Central memory CD8-positive, alpha-beta T cell (primary cell): Measurements from ENCODE around the gene ME3.

Experiments
- ATAC-seq: fragments of 150-1000 bp; cut with Tn5 transposase; replicated peaks from 2 replicates; pipeline ENCODE4 v1.10.0; 2022; ENCODE audit warnings: mild to moderate bottlenecking, moderate FRiP score, moderate number of reproducible peaks; ENCODE audit not compliant: poor library complexity, severe bottlenecking; ENCODE audit errors: extremely low read depth
- DNase-seq, 2 donors: peaks; one replicate each; pipeline ENCODE4 v3.0.0; 2021; ENCODE audit warnings: low spot score in 2 of 2
- H3K27ac Mint-ChIP-seq: one replicate; pipeline ENCODE4 v1.8.0; 2022; ENCODE audit warnings: low read depth, mild to moderate bottlenecking, moderate library complexity, mixed read lengths
- H3K27me3 Mint-ChIP-seq: one replicate; pipeline ENCODE4 v1.8.0; 2022; ENCODE audit warnings: mixed read lengths
- H3K36me3 Mint-ChIP-seq: one replicate; pipeline ENCODE4 v1.8.0; 2022; ENCODE audit warnings: mild to moderate bottlenecking, moderate library complexity, mixed read lengths; ENCODE audit not compliant: insufficient read depth
- H3K4me1 Mint-ChIP-seq: one replicate; pipeline ENCODE4 v1.8.0; 2022; ENCODE audit warnings: mixed read lengths
- H3K4me3 Mint-ChIP-seq: one replicate; pipeline ENCODE4 v1.8.0; 2022; ENCODE audit warnings: mild to moderate bottlenecking, moderate library complexity, mixed read lengths
- H3K9me3 Mint-ChIP-seq: one replicate; pipeline ENCODE4 v1.8.0; 2022; ENCODE audit warnings: mixed read lengths

The ME3 gene

DNA sequence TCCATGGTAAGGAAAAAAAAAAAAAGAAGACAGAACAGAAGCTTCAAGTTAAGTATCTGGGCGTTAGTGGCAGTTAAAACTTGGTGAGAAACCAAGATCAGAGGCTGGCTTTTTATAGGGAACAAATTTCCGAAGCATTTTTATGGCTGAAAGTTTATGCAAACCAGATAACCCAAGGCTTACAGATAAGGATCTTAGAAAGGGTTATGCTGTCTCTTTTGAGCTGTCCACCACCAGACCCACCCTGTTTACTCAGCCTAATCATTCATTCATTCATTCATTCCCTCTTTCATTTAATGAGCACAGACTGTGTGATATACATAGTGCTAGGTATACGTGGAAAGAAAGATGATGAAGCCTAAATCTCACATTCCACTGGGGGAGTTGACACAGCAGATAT lies 89.5 kb downstream of the ME3 start:
- H3K27ac Mint-ChIP-seq: no peak overlapping the region
- H3K4me1 Mint-ChIP-seq: no peaks in the 10 kb centered on the region
- no peaks in the 10 kb centered on the region for H3K27me3 Mint-ChIP-seq
- H3K9me3 Mint-ChIP-seq: no peaks in the 10 kb centered on the region
- ATAC-seq: no peak
- no peaks in the 10 kb centered on the region for H3K36me3 Mint-ChIP-seq
- no peak for DNase-seq
- no peak overlapping the region for H3K4me3 Mint-ChIP-seq

DNA sequence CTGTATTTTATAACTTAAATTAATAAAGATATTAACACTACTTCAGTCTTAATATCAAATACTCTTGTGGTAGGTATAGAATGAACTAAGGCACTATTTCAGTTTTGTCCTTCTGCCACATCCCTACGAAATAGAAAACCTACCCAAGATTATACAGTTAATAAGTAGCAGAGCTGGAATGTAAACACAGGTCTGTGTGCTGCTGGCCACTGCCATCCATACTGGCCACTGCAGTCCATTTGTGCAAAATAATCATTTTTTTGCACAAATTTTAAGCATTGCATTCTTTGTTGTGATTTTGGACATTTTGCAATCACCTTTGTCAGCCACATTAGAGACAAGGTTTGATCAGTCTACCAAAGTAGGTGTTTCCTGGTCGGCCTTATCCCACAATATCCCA lies 91.9 kb downstream of the ME3 start:
- no peak overlapping the region for H3K27ac Mint-ChIP-seq
- DNase-seq (no peak), ATAC-seq (no peak)
- H3K27me3 Mint-ChIP-seq: no peaks in the 10 kb centered on the region
- H3K4me3 Mint-ChIP-seq: no peak overlapping the region
- no peaks in the 10 kb centered on the region for H3K36me3 Mint-ChIP-seq
- H3K9me3 Mint-ChIP-seq: no peaks in the 10 kb centered on the region
- no peaks in the 10 kb centered on the region for H3K4me1 Mint-ChIP-seq

DNA sequence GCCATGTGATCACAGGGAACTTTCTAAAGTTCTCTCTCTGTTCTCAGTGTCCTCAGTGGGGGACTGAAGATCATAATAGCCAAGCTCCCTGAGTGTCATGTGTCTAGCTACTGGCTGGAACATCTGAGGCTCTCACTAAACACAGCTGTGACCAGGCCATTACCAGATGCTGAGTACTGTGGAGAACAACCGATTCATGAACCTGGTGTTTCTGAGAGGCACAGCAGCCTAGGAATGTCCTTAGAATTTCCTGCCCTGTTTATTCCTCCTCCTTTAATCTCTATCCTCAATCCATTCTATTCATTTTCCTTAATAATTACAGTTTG lies 93.0 kb downstream of the ME3 start:
- Mint-ChIP-seq H3K27ac (no peak overlapping the region), H3K9me3 (no peaks in the 10 kb centered on the region), H3K4me3 (no peak overlapping the region), H3K4me1 (no peaks in the 10 kb centered on the region), H3K27me3 (no peaks in the 10 kb centered on the region), H3K36me3 (no peaks in the 10 kb centered on the region)
- ATAC-seq: no peak
- DNase-seq: no peak

DNA sequence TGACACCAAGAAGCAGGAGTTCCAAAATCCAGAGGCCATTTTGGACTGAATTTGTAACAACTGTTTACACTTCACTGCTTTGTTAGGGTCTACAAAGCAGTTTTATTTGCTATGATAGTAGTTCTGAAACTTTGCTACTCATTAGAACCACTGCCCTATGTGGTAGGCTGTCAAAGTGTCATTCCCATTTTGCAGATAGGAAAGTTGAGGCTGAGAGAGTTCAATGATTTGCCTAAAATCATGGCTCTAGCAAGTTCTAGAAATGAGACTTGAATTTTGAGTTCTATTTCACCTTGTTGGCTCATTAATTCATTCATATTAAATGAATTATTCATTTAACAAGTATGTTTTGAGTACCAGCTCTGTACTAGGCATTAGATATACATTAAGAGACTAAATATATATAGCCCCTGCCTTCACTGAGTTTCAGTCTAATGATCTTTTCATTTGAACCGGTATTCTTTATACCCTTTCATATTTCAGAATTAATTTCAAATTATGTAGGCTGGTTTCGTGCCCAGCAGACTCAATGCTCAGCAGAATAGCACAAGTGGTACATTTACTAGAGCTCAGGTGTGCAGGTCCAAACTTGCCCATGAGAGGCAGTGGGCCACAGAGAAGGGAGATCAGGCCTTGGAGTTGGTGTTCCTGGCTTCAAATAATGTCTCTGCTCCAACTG lies 93.5 kb downstream of the ME3 start:
- H3K9me3 Mint-ChIP-seq: no peaks in the 10 kb centered on the region
- H3K27me3 Mint-ChIP-seq: no peaks in the 10 kb centered on the region
- H3K4me3 Mint-ChIP-seq: no peak overlapping the region
- ATAC-seq (no peak), DNase-seq (no peak)
- H3K27ac Mint-ChIP-seq: no peak overlapping the region
- no peaks in the 10 kb centered on the region for H3K4me1 Mint-ChIP-seq
- no peaks in the 10 kb centered on the region for H3K36me3 Mint-ChIP-seq

DNA sequence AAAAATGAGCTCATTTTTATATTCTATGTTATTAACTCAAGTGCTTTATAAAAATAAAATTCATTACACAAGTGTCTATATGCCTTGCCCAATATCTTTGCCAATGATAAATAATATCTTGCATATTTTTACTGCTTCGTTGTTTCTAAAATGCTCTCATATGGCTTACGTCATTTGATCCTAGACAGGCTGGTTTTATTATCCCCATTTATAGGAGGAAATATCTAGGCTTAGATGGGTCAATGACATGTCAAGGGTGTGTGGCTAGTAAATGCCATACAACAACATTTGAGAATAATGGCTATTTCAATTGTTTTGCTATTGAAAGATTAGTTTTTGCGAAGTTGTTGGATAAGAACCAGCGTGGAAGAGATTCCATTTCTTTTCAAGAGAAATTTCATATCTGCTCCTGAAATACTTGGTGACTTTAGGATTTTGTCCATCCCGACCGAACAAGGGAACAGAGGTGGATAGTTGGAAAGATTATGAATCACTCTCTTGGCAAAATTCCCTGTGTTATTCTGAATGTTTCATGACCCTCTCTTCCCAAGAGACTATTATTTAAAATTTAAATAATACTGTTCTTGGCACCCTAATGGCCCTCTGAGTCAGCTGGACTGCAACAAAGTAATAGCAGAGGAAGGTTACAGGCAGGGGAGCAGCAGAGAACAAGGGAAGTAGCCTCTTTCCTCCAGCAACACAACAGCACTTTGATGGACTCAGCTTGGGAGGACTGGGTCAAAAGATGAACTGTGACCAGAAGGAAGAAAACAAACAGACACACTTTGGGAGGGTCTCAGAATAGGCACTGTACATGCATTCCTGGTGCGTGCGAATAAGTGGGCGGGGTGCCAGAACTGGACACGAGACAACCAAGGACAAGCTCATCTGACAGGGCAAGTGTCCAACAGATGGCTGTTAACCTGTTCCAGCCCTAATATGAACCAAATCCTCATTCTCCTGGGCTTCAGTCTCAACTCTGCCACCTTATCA lies 94.5 kb downstream of the ME3 start:
- H3K4me3 Mint-ChIP-seq: no peak overlapping the region
- H3K27me3 Mint-ChIP-seq: no peaks in the 10 kb centered on the region
- no peaks in the 10 kb centered on the region for H3K4me1 Mint-ChIP-seq
- H3K36me3 Mint-ChIP-seq: no peaks in the 10 kb centered on the region
- ATAC-seq (no peak), DNase-seq (no peak)
- no peaks in the 10 kb centered on the region for H3K9me3 Mint-ChIP-seq
- H3K27ac Mint-ChIP-seq: no peak overlapping the region

DNA sequence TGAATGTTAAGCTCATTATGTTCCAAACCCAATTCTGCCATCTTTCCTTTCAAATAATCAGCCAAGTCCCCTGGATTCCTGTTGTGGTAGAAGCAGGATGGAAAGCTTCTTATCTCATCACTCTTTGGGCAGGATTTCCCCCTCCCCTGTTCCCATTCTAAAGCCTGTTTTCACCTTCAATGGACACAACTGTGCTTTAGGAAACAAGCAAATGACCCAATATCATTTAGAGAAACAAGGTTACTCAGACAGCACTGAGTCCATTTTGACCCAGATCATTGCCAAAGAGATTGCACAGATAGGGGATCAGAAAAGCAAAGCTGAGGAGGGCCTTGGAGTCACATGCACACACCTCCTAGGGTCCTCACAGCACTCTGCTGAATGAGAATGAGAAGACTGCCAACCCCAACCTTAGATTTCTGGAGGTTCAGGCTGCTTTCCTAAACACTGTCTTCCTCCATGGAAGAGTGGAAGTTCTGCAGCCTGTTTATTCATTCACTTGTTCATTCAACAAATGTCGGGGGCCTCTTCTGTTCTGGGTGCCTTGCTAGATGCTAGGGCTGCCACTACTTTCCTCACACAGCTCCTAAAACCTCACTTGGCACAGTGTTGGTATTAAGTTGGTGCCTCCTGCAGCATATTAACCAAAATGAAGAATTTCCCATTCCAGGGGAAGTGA lies 95.3 kb downstream of the ME3 start:
- no peak overlapping the region for H3K4me3 Mint-ChIP-seq
- no peaks in the 10 kb centered on the region for H3K9me3 Mint-ChIP-seq
- DNase-seq (no peak), ATAC-seq (no peak)
- H3K27ac Mint-ChIP-seq: no peak overlapping the region
- no peaks in the 10 kb centered on the region for H3K36me3 Mint-ChIP-seq
- H3K4me1 Mint-ChIP-seq: no peaks in the 10 kb centered on the region
- no peaks in the 10 kb centered on the region for H3K27me3 Mint-ChIP-seq

DNA sequence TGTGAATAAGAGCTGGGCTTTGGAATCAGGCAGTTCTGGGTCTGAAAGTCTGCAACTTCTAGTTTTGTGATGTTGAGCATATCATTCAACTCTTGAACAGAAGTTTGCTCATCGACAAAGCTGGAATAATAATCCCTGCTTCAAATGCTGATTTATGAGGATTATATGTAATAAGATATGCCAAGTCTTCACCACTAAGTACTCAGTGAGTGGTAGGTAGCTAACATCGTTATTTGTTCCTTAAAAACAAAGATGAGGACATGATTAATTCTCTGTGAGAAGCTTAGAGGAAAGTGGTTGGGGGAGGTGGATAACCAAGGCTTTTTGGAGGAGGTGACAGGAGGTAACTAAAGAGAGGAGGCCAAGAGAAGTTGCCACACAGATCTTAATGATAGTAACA lies 96.5 kb downstream of the ME3 start:
- Mint-ChIP-seq H3K4me1 (no peaks in the 10 kb centered on the region), H3K9me3 (no peaks in the 10 kb centered on the region), H3K36me3 (no peaks in the 10 kb centered on the region), H3K27me3 (no peaks in the 10 kb centered on the region), H3K27ac (no peak overlapping the region), H3K4me3 (no peak overlapping the region)
- no peak for DNase-seq
- ATAC-seq: no peak

DNA sequence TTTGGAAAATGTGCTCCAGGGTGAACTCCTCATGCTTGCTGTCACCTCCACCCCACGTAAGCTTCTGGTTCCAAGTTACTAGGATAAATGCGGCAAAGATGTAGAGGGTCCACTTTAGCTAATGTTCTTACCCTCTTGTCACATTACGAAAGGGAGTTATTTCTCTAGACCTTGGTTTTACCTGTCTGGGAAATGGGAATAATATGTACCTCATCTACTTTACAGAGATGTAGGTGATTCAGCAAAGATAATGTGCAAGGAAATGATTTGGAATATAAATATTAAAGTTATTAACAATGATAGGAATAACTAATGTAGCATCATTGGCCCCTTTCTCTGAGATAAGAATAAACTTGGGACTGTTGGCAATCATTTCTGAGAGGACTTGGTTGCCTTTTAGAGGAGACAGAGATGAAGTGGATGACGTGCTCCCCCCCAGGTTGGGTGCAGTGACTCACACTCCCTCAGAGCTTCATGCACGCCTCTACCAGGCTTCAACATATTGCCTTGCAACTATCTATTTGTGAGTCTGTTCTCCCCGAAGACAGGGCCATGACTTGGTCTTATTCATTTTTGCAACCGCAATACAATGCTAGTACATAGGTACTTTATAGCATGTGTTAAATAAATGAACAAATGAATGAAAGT lies 97.1 kb downstream of the ME3 start:
- Mint-ChIP-seq H3K27me3 (no peaks in the 10 kb centered on the region), H3K4me1 (no peaks in the 10 kb centered on the region)
- DNase-seq: no peak

DNA sequence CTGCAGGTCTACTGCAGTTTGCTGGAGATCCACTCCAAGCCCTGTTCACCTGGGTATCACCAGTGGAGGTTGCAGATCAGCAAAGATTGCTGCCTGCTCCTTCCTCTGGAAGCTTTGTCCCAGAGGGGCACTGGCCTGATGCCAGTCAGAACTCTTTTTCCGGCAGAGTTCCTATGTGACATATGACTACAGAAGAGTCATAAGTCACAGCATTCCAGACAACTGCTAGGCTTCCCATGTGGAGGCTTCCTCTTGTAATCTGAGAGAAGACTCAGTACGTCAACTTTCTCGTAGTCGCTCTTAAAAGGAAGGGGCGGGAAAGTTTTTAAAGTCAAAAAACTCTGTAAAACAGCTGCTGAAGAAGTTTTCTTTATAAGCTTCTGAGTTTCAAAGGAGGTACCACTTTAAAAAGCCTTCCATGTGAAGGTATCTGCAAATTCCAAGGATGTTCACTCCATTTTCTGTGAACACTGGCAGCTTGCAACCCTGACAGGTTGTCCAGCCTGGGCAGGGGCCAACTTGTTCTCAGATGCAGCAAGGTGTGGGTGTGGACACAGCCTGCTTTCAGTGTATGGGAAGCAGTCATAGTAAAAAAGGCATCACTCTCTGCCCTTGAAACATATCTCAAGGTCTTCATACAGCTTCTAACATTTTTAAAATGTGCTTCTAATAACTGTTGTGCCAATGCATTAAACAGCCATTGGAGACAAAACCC lies 97.8 kb downstream of the ME3 start:
- Mint-ChIP-seq H3K4me1 (no peaks in the 10 kb centered on the region), H3K4me3 (no peak overlapping the region), H3K9me3 (no peaks in the 10 kb centered on the region), H3K36me3 (no peaks in the 10 kb centered on the region), H3K27ac (no peak overlapping the region), H3K27me3 (no peaks in the 10 kb centered on the region)
- no peak for ATAC-seq
- no peak for DNase-seq

More for the DNA sequence above, 97.1 kb downstream of the ME3 start:
- no peaks in the 10 kb centered on the region for H3K36me3 Mint-ChIP-seq
- no peak overlapping the region for H3K27ac Mint-ChIP-seq
- H3K4me3 Mint-ChIP-seq: no peak overlapping the region
- no peak for ATAC-seq
- H3K9me3 Mint-ChIP-seq: no peaks in the 10 kb centered on the region

DNA sequence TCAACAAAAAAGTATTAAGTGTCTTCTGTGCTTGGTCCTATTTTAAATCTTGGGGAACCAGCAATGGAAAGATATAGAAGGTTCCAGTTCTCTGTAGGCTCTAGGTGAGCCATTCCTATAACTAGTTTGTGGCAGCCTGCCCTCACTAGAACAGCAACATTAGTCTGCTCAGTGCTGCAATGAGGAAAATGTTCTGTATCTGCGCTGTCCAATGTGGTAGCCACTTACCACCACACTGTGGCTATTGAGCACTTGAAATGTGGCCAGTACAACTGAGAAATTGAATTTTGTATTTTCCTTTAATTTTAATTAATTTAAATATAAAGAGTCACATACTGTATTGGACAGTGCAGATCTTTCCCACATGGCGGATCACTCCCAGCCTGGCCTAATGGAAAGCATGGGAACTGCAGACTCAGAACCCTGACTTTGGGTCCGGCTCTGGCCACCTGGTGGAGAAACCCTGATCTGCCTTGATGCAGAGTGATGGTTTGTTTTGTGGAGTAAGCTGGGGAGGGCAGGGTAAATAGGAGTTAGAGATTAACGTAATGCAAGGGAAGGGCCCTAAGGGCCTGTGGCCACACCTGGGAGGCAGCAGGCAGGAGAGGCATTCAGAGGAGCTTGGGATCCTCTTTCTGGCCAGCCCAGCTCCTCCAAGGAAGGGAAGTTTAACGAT lies 101.0 kb downstream of the ME3 start:
- Mint-ChIP-seq H3K27me3 (no peaks in the 10 kb centered on the region), H3K4me1 (no peaks in the 10 kb centered on the region), H3K27ac (no peak overlapping the region), H3K9me3 (no peaks in the 10 kb centered on the region), H3K4me3 (no peak overlapping the region), H3K36me3 (no peaks in the 10 kb centered on the region)
- DNase-seq (no peak), ATAC-seq (no peak)

DNA sequence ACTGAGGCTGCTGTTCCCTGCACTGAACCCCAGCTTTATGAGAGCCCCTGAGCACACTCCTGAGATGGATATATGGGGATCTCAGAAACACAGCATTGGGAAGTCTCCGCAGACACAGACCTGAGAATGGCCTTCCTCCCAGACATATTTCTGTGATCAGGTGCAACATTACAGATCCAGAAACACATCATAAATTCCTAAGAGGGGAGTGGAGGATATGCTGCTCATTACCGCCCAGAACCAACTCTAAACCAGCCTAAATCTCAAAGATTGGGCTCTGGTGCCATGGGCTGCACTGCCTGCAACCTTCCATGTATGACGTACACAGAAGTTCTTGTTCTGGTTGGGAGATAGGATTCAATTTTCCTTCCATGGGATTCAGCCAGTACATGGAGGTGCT lies 102.0 kb downstream of the ME3 start:
- Mint-ChIP-seq H3K27ac (no peak overlapping the region), H3K4me3 (no peak overlapping the region), H3K27me3 (no peaks in the 10 kb centered on the region), H3K36me3 (no peaks in the 10 kb centered on the region), H3K9me3 (no peaks in the 10 kb centered on the region), H3K4me1 (no peaks in the 10 kb centered on the region)
- DNase-seq: no peak
- ATAC-seq: no peak

DNA sequence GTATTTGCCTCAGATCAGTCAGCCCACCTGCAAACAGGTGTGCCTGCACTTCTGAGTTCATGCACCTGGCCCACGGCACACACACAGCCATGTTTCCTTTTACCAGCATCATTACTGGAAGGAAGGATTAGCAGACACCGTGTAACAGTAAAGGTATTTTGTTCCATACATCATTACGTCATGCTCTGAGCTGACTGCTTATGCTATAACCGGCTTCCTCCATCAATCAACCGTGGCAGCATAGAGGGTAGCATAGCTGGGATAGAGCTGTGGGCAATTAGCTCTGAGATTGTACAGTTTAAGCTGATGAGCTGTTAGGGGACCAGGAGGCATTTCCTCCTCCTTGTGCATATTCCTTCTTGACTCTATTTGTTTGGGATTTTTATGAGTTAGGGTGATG lies 102.4 kb downstream of the ME3 start:
- no peaks in the 10 kb centered on the region for H3K9me3 Mint-ChIP-seq
- no peaks in the 10 kb centered on the region for H3K27me3 Mint-ChIP-seq
- no peaks in the 10 kb centered on the region for H3K4me1 Mint-ChIP-seq
- no peak for DNase-seq
- H3K36me3 Mint-ChIP-seq: no peaks in the 10 kb centered on the region
- H3K4me3 Mint-ChIP-seq: no peak overlapping the region
- ATAC-seq: no peak
- no peak overlapping the region for H3K27ac Mint-ChIP-seq
